Mucosa of descending colon (tissue), 3 donors: Measurements from ENCODE around the gene PRRT1. TPM values are rescaled to one million over a fixed set of nuclear protein-coding genes. Genes with fewer than 3 reads are reported as not detected.

Experiments used
- ATAC-seq: fragments of 200-7000 bp; cut with Tn5 transposase; one replicate; pipeline ENCODE4 v1.9.1; 2020; ENCODE audit warnings: mild to moderate bottlenecking, moderate library complexity
- DNase-seq, 3 donors: peaks; one replicate each; pipeline ENCODE4 v3.0.0-alpha.2; 2020
- H3K36me3 ChIP-seq: fragments of 200-600 bp; one replicate; pipeline ENCODE4 v1.8.0; 2021; ENCODE audit warnings: low read depth, mild to moderate bottlenecking
- H3K4me1 ChIP-seq: fragments of 200-600 bp; one replicate; pipeline ENCODE4 v1.8.0; 2021; ENCODE audit warnings: low read depth, mild to moderate bottlenecking
- H3K4me3 ChIP-seq: fragments of 200-600 bp; one replicate; pipeline ENCODE4 v1.8.0; 2021; ENCODE audit warnings: mild to moderate bottlenecking
- H3K9me3 ChIP-seq: fragments of 200-600 bp; one replicate; pipeline ENCODE4 v1.8.0; 2021; ENCODE audit warnings: mild to moderate bottlenecking
- intact Hi-C, 2 donors: fragments of 100-400 bp; cut with DNase I in 1 of 2; cut with micrococcal nuclease in 1 of 2; formaldehyde crosslinking; loops; one replicate each; pipeline versions ENCODE4 v1.11.0 to v1.11.1; 2022; cut with DNase I, micrococcal nuclease
- total RNA-seq, 3 donors: library from RNA; stranded (reverse); fragmentation: NEBNext Ultra II Directional in 2 of 3; extraction: Animal tissue kit (Norgen Biotek cat#: 25700) in 2 of 3; gene quantifications; one replicate each; pipeline versions ENCODE4 v1.2.1 to v1.2.4, GENCODE V29; 2021 to 2023
- TF ChIP-seq, protein P1 (sequence below): fragments of 200-600 bp; IDR thresholded peaks from one replicate; pipeline ENCODE4 v1.8.0; 2022; ENCODE audit warnings: antibody characterized with exemption, mild to moderate bottlenecking
- donor health status: DM: no; HTN: no; CAD: no; lungs with moderate emphysema.
- donor health status: DM: no; HTN: no; CAD: no.
- donor health status: DM: no; HTN: yes; CAD: no.

PRRT1 gene
- total RNA-seq, 3 donors from 2014 or later, result 0.96 to 6.6 (median 2.0) TPM

DNA sequence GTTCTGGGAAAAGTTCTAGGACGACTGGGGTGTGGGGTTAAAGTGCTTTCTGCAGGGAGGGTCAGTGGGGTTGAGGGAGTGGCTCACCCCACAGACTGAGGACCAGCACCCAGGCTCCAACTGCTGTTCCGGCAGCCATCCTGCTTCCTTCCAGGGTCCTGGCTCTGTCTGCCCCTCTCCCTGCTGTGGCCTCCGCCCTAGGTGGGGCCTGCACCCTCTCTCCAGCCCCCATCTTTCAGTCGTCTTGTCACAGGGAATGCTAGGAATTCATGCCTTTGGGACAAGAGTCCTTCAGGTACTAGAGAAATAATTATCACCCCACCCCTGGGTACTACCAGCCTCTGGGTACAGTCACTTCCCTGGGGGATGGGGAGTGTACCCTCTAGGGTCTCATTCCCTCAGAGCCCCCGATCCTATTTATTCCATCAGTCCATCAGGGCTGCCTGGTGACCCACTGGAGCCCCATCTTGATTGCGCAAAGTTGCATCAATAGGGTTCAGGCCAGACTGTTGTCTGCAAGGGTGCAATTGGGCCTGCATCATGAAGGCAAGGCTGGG is 32.4 kb upstream of the PRRT1 start, which contains the start of gene AGER:
AGER (minus strand) TSS at position 170 of the 557 bp plus-strand sequence; CDS start at position 139, 31 bp downstream.
- Histone ChIP-seq H3K4me3 (no peak within 1 kb of the TSS), H3K4me1 (peaks cover 31% of the 10 kb centered on the region), H3K9me3 (no peaks in the 10 kb centered on the region), H3K36me3 (no peaks in the 10 kb centered on the region)
- DNase-seq, result no peak
- intact Hi-C loops, result no loop called here
- ATAC-seq, result no peak
- TF ChIP-seq, protein P1, sequence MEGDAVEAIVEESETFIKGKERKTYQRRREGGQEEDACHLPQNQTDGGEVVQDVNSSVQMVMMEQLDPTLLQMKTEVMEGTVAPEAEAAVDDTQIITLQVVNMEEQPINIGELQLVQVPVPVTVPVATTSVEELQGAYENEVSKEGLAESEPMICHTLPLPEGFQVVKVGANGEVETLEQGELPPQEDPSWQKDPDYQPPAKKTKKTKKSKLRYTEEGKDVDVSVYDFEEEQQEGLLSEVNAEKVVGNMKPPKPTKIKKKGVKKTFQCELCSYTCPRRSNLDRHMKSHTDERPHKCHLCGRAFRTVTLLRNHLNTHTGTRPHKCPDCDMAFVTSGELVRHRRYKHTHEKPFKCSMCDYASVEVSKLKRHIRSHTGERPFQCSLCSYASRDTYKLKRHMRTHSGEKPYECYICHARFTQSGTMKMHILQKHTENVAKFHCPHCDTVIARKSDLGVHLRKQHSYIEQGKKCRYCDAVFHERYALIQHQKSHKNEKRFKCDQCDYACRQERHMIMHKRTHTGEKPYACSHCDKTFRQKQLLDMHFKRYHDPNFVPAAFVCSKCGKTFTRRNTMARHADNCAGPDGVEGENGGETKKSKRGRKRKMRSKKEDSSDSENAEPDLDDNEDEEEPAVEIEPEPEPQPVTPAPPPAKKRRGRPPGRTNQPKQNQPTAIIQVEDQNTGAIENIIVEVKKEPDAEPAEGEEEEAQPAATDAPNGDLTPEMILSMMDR, result no peak

DNA sequence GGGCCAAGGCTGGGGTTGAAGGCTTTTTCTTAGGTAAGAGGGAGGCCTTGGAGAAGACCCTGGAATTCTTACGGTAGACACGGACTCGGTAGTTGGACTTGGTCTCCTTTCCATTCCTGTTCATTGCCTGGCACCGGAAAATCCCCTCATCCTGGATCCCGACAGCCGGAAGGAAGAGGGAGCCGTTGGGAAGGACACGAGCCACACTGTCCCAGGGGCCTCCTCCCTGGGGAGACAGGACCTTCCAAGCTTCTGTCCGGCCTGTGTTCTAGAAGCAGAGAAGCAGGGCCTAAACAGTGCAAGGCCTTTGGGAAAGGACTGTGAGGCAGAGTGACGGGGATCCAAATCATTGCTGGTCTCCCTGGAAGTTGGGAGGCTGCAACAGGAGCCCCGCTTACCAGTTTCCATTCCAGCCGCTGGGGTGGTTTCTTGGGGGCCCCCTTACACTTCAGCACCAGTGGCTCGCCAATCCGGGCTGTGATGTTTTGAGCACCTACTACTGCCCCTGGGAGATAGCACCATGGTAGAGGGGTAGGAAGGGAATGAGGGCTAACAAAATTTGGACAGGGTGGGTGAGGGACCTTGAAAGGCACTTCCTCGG is 31.8 kb upstream of the PRRT1 start:
- H3K36me3 ChIP-seq, result no peaks in the 10 kb centered on the region
- intact Hi-C loops, result no loop called here
- peaks cover 30% of the 10 kb centered on the region for H3K4me1 ChIP-seq
- TF ChIP-seq, protein P1, result no peak
- H3K9me3 ChIP-seq, result no peaks in the 10 kb centered on the region
- H3K4me3 ChIP-seq, result no peak overlapping the region
- ATAC-seq (no peak), DNase-seq (no peak)

DNA sequence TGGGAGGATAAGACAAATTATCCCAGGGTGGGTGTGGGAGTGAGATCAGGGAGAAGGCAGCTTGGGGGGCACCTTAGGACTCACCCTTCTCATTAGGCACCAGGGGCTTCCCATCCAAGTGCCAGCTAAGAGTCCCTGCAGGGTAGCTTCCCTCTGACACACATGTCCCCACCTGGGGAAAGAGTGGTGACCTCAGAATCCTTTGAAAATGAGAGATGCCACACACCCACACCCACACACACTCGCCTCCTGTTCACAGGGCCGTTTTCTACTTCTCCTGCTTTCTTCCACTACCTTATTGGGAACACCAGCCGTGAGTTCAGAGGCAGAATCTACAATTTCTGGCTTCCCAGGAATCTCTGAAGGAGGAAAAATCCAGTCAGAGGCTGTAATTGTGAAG is 31.3 kb upstream of the PRRT1 start:
- peaks cover 2% of the 10 kb centered on the region for H3K36me3 ChIP-seq
- H3K4me1 ChIP-seq, result peaks cover 28% of the 10 kb centered on the region

DNA sequence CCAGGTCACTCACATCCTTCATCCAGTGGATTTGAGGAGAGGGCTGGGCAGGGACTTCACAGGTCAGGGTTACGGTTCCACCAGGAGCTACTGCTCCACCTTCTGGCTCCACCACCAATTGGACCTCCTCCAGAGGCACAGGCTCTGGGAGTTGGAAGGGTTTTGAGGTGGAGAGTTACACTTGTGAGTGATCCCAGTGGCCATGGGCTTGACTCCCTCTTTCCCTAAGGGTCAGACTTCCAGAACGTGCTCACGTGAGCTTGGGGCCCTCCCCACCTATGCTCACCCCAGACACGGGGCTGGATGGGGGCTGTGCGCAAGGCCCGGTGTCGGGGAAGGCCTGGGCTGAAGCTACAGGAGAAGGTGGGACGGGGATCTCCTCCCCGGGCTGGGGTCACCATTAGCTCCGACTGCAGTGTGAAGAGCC is 30.8 kb upstream of the PRRT1 start:
- intact Hi-C loops, result no loop called here
- Histone ChIP-seq H3K36me3 (peaks cover 4% of the 10 kb centered on the region), H3K4me1 (peaks cover 25% of the 10 kb centered on the region), H3K4me3 (no peak overlapping the region), H3K9me3 (no peaks in the 10 kb centered on the region)
- TF ChIP-seq, protein P1, result no peak
- no peak for DNase-seq
- no peak for ATAC-seq

More for the DNA sequence above, 31.3 kb upstream of the PRRT1 start:
- H3K4me3 ChIP-seq, result no peak overlapping the region
- no peaks in the 10 kb centered on the region for H3K9me3 ChIP-seq
- DNase-seq (no peak), ATAC-seq (no peak)
- intact Hi-C loops, result no loop called here
- TF ChIP-seq, protein P1, result no peak

DNA sequence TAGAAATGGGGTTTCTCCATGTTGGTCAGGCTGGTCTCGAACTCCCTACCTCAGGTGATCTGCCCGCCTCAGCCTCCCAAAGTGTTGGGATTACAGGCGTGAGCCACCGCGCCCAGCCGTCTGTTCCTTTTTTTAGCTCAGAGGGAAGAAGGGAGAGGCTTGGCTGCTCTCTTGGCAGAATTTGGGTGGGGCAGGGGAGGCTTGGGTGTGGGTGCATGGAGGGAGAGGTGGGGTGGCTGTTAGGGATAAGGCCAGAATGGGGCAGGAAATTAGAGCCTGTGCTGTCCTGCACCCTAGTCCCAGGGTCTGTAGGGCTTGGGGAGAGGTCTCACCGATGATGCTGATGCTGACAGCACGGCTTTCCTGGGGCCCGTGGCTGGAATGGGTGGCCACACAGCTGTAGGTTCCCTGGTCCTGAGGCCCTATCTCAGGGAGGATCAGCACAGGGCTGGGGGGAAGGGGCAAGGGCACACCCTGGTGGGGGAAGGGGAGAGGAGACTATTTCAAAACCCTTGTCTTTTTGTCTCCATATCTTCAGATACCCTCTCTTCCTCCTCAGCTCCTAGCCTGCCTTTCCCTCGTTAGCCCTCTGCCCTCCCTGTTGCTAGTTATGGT is 30.3 kb upstream of the PRRT1 start:
- Histone ChIP-seq H3K9me3 (no peaks in the 10 kb centered on the region), H3K36me3 (peaks cover 4% of the 10 kb centered on the region), H3K4me1 (peaks cover 27% of the 10 kb centered on the region), H3K4me3 (no peak overlapping the region)
- intact Hi-C loops, result no loop called here
- TF ChIP-seq, protein P1, result no peak
- no peak for DNase-seq
- no peak for ATAC-seq
